Glutamatergic neuron (in vitro differentiated cells): ENCODE data around the gene SIK3. TPM values are rescaled to one million over a fixed set of nuclear protein-coding genes. Genes with fewer than 3 reads are reported as not detected.
A peak's percentile ranks its signal among the peaks of the same experiment; 100 is the strongest.
"Not testable (repeated sequence)": the region's sequence is repeated elsewhere in the genome, so short reads cannot be mapped to it uniquely, and the experiment has no call there.

Source experiments
- DNase-seq: peaks from one replicate; pipeline ENCODE4 v3.0.0; 2022
- H3K27ac Mint-ChIP-seq: one replicate; pipeline ENCODE4 v1.8.0; 2020; ENCODE audit warnings: mild to moderate bottlenecking, mixed read lengths, inconsistent platforms; ENCODE audit not compliant: unreplicated experiment
- H3K27me3 Mint-ChIP-seq: one replicate; pipeline ENCODE4 v1.8.0; 2020; ENCODE audit warnings: mild to moderate bottlenecking, moderate library complexity, mixed read lengths, inconsistent platforms; ENCODE audit not compliant: unreplicated experiment
- H3K36me3 Mint-ChIP-seq: one replicate; pipeline ENCODE4 v1.8.0; 2020; ENCODE audit warnings: mild to moderate bottlenecking, mixed read lengths, inconsistent platforms; ENCODE audit not compliant: unreplicated experiment
- H3K4me1 Mint-ChIP-seq: one replicate; pipeline ENCODE4 v1.8.0; 2020; ENCODE audit warnings: mild to moderate bottlenecking, low read depth, mixed read lengths, inconsistent platforms; ENCODE audit not compliant: unreplicated experiment
- H3K4me3 Mint-ChIP-seq: one replicate; pipeline ENCODE4 v1.8.0; 2020; ENCODE audit warnings: mild to moderate bottlenecking, mixed read lengths, inconsistent platforms; ENCODE audit not compliant: unreplicated experiment
- H3K9me3 Mint-ChIP-seq: one replicate; pipeline ENCODE4 v1.8.0; 2020; ENCODE audit warnings: mild to moderate bottlenecking, moderate library complexity, mixed read lengths, inconsistent platforms; ENCODE audit not compliant: unreplicated experiment
- total RNA-seq: library from RNA; stranded (reverse); fragmentation: NEBNext Ultra II Directional; extraction: Animal tissue kit (Norgen Biotek cat#: 25700); gene quantifications from one replicate; pipeline ENCODE4 v1.2.1, GENCODE V29; 2021; ENCODE audit not compliant: unreplicated experiment
- TF ChIP-seq, protein P1 (sequence below): fragments of 200-600 bp; sonication (generic); IDR thresholded peaks from one replicate; pipeline ENCODE4 v1.5.0; 2021; ENCODE audit not compliant: partially characterized antibody, unreplicated experiment

The SIK3 gene
- total RNA-seq, 1 donor from 2014 or later = 22.2 TPM

DNA sequence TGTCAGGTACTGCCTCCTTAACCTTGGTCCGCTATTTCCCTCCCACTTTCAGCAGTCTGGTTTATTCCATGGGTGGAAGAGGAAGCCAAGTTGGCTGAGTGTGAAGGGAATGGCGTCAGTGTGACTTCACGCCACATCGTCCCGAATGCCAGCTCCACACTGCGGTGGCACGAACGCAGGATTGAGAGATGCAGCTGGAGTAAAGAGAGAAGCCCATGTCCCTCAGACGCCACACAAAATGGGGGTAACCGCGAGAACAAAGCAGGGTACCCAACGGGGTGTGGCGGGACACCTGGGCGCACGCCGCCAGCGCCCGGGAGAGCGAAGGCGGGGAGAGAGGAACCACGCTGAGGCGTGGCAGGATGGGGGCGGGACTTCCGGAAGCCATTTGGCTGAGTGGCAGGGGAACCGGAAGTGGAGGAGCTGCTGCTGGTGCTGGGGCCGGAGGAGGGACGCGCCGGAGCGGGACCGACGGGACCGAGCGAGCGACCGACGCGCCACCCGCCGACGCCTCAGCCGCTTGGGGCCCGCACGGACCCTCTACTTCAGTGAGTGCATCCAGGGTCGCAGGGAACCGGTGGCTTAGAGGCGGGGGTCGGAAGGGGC lies 45.7 kb upstream of the SIK3 start, which contains the start of gene PAFAH1B2:
Gene PAFAH1B2, plus strand, starts transcription at position 417 of the 606 bp plus-strand sequence. CDS start 8,161 bp downstream, outside the sequence.
- Mint-ChIP-seq H3K27ac (peak within 1 kb of the TSS; percentile 99), H3K4me1 (peaks cover 2% of the 10 kb centered on the region), H3K9me3 (peaks cover 16% of the 10 kb centered on the region), H3K4me3 (peak within 1 kb of the TSS; percentile 100), H3K36me3 (peaks cover 5% of the 10 kb centered on the region), H3K27me3 (peaks cover 9% of the 10 kb centered on the region)
- DNase-seq = peak; percentile 96
- TF ChIP-seq, protein P1, sequence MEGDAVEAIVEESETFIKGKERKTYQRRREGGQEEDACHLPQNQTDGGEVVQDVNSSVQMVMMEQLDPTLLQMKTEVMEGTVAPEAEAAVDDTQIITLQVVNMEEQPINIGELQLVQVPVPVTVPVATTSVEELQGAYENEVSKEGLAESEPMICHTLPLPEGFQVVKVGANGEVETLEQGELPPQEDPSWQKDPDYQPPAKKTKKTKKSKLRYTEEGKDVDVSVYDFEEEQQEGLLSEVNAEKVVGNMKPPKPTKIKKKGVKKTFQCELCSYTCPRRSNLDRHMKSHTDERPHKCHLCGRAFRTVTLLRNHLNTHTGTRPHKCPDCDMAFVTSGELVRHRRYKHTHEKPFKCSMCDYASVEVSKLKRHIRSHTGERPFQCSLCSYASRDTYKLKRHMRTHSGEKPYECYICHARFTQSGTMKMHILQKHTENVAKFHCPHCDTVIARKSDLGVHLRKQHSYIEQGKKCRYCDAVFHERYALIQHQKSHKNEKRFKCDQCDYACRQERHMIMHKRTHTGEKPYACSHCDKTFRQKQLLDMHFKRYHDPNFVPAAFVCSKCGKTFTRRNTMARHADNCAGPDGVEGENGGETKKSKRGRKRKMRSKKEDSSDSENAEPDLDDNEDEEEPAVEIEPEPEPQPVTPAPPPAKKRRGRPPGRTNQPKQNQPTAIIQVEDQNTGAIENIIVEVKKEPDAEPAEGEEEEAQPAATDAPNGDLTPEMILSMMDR = no peak

DNA sequence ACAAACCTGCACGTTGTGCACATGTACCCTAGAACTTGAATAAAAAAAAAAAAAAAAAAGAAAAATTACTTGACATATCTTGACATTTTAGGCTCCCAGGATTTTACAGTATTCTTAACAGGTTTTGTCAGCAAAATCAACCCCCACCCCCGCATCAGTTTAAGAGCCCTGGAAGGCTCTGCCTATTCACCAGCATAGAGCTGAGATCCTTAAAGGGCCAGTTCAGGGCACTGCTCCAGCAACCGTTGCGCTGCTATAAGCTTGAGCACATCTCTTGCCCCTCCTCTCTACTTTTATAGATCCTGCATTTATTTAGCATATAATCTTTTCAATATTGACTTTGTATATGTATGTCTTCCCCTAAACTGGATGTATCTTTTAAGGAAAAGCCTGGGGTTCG lies 45.2 kb upstream of the SIK3 start:
- Mint-ChIP-seq H3K36me3 (peaks cover 5% of the 10 kb centered on the region), H3K9me3 (peaks cover 16% of the 10 kb centered on the region), H3K4me3 (peak overlapping the region; percentile 98), H3K4me1 (peaks cover 2% of the 10 kb centered on the region), H3K27me3 (peaks cover 9% of the 10 kb centered on the region), H3K27ac (peak overlapping the region; percentile 98)
- TF ChIP-seq, protein P1 = no peak
- DNase-seq = no peak

DNA sequence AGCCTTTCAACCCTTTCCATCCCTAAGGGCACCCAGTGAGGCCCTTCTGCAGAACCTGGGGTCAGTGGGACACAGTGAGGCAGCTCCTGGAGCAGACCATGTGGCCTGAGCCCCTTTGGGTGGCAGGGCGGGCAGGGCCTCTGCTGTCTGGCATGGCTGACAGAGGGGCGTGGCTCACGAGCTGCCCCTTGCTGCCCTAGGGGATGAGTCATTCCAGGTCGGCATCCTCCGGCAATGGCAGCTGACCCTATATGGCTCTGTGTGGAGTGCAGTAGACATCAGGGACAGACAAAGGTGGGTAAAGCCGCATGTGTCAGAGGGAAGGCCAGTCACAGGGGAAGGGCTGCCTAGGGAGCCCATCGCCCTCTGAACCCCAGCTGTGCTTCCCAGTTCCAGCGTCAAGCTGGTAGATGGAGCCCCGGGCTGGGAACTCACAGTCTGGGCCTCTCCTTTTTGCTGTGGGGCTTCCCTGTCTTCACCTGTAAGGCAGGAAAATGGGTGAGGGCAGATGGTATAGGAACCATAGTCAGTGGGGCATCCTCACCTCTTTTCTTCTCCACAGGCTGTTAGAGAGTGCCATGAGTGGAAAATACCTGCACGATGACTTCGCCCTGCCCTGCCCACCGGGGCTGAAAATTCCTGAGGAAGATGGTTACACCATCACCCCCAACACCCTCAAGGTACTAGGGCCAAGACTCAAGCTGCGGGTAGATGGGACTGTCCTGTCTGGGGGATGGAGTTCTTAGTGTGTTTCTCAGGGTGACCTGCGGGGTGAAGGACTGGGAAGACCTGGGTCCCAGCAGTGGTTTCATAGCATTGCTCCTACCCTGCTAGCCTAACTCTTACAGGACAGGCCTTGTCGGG lies 39.2 kb upstream of the SIK3 start:
- not testable (repeated sequence) for H3K4me3 Mint-ChIP-seq, DNase-seq, H3K27ac Mint-ChIP-seq, H3K9me3 Mint-ChIP-seq, H3K36me3 Mint-ChIP-seq, H3K27me3 Mint-ChIP-seq, H3K4me1 Mint-ChIP-seq

DNA sequence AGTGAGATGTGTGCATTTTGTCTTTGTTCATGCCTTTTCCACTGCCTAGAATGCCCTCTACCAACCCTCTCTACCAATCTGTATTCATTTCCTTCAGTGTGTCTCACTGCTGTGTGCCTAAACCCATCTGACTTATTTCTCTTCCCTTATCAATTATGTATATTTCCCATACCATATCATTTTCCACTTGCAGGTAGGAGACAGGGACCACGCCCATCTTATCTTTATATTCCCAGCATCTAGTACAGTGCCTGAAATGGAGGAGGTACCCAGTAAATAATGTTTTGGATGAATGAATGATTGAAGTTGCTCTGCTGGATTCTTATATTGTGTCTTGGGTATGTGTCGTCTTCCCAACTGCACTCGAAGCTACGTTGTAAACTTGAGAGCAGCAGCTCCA lies 36.8 kb upstream of the SIK3 start:
- not testable (repeated sequence) for H3K9me3 Mint-ChIP-seq, H3K4me1 Mint-ChIP-seq, H3K27me3 Mint-ChIP-seq, DNase-seq, H3K36me3 Mint-ChIP-seq, H3K27ac Mint-ChIP-seq, H3K4me3 Mint-ChIP-seq

DNA sequence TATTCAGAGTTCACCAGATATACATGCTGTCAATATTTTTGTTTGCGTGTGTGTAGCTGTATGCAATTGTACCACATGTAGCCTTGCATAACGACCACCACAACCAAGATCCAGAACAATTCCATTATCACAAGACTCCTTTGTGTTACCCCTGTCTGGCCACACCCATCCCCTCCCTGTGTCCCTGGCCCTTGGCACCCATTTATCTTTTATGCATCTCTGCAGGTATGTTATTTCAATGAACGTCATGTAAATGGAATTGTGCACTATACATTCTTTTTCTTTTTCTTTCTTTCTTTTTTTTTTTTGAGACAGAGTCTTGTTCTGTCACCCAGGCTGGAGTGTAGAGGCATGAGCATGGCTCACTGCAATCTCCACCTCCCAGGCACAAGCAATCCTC lies 36.2 kb upstream of the SIK3 start:
- TF ChIP-seq, protein P1 = no peak
- no peaks in the 10 kb centered on the region for H3K27me3 Mint-ChIP-seq
- no peak overlapping the region for H3K27ac Mint-ChIP-seq
- no peaks in the 10 kb centered on the region for H3K36me3 Mint-ChIP-seq
- no peaks in the 10 kb centered on the region for H3K9me3 Mint-ChIP-seq
- no peak for DNase-seq
- H3K4me3 Mint-ChIP-seq = no peak overlapping the region
- H3K4me1 Mint-ChIP-seq = no peaks in the 10 kb centered on the region

DNA sequence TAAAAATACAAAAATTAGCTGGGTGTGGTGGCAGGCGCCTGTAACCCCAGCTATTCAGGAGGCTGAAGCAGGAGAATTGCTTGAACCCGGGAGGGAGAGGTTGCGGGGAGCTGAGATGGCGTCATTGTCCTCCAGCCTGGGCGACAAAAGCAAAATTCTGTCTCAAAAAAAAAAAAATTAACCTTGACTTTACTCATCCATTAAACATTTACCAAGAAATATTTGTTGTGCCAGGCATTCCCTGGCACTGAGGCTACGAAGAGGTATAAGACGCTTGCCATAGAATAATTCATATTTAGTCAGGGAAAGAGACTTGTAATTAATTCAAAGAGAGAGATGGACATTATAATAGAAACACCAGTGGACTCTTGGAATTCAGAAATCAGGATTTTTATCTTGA lies 32.7 kb upstream of the SIK3 start:
- TF ChIP-seq, protein P1 = no peak
- Mint-ChIP-seq H3K9me3 (no peaks in the 10 kb centered on the region), H3K36me3 (no peaks in the 10 kb centered on the region)

DNA sequence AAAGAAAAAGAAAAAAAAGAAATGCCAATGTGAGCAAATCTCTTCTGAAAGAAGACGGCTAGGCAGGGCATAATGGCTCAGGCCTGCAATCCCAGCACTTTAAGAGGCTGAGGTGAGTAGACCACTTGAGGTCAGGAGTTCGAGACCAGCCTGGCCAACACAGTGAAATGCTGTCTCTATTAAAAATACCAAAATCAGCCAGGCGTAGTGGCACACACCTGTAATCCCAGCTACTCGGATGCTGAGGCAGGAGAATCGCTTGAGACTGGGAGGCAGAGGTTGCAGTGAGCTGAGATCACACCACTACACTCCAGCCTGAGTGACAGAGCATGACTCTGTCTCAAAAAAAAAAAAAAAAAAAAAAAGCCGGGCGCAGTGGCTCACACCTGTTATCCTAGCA lies 32.2 kb upstream of the SIK3 start:
- H3K36me3 Mint-ChIP-seq, H3K27me3 Mint-ChIP-seq, H3K9me3 Mint-ChIP-seq, H3K4me1 Mint-ChIP-seq, DNase-seq, H3K27ac Mint-ChIP-seq, H3K4me3 Mint-ChIP-seq: not testable (repeated sequence)

More for the DNA sequence above, 32.7 kb upstream of the SIK3 start:
- no peak overlapping the region for H3K27ac Mint-ChIP-seq
- H3K4me1 Mint-ChIP-seq = no peaks in the 10 kb centered on the region
- no peak overlapping the region for H3K4me3 Mint-ChIP-seq
- no peak for DNase-seq
- no peaks in the 10 kb centered on the region for H3K27me3 Mint-ChIP-seq
